Activated CD8-positive, alpha-beta memory T cell treated with anti-CD3 and anti-CD28 coated beads, Interleukin-2, amount 10 ng/mL, durations not matched to agents 7 days and 5 days (primary cell): Measurements from ENCODE around the gene ARMC8. TPM values are rescaled to one million over a fixed set of nuclear protein-coding genes. Genes with fewer than 3 reads are reported as not detected.

Source experiments
- ATAC-seq: fragments of 150-1000 bp; cut with Tn5 transposase; one replicate; pipeline ENCODE4 v1.10.0; 2021; ENCODE audit warnings: moderate library complexity
- CTCF ChIA-PET: fragments of 350-600 bp; sonication (Branson Sonifier 250); formaldehyde crosslinking; loops from one replicate; lab custom pipeline; 2021; ENCODE audit warnings: antibody characterized with exemption; lab: Charles Lee
- DNase-seq: peaks from one replicate; pipeline ENCODE4 v3.0.0-alpha.2; 2020
- H3K27ac Mint-ChIP-seq: one replicate; pipeline ENCODE4 v1.8.0; 2021; ENCODE audit warnings: mild to moderate bottlenecking, mixed read lengths
- H3K27me3 Mint-ChIP-seq: one replicate; pipeline ENCODE4 v1.8.0; 2021; ENCODE audit warnings: mixed read lengths
- H3K36me3 Mint-ChIP-seq: one replicate; pipeline ENCODE4 v1.8.0; 2021; ENCODE audit warnings: mild to moderate bottlenecking, mixed read lengths
- H3K4me1 Mint-ChIP-seq: one replicate; pipeline ENCODE4 v1.8.0; 2021; ENCODE audit warnings: mixed read lengths
- H3K4me3 Mint-ChIP-seq: one replicate; pipeline ENCODE4 v1.8.0; 2021; ENCODE audit warnings: mild to moderate bottlenecking, moderate library complexity, mixed read lengths
- H3K9me3 Mint-ChIP-seq: one replicate; pipeline ENCODE4 v1.8.0; 2022; ENCODE audit warnings: low read depth, mixed read lengths
- total RNA-seq, 2 experiments: library from RNA; stranded (reverse); gene quantifications; one replicate each; pipeline ENCODE4 v1.2.3, GENCODE V29; 2021

The ARMC8 gene
- total RNA-seq, 2 experiments from 2014 or later, result 48.4 to 54.3 TPM

DNA sequence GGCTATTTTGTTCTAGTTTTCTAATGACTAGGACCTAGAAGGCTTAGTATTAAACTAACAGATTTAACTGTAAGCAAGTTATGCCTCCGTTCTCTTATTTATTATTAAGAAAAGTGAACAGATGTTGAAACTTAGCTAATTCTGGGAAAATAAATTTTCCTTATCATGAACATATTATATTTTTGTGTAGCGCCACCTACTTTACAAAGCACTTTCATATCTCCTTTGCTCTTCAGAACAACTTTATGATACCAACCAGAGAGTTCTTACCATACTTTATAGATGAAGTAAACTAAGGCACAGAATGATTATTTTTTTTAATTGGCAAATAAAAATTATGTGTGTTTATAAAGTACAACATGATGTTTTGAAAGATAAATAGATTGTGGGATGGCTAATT is 83.1 kb downstream of the ARMC8 start:
- peaks cover 8% of the 10 kb centered on the region for H3K4me1 Mint-ChIP-seq
- H3K27ac Mint-ChIP-seq, result no peak overlapping the region
- H3K27me3 Mint-ChIP-seq, result no peaks in the 10 kb centered on the region
- CTCF ChIA-PET, result interaction anchor here (1.0 to 1.3 kb wide), 2 partner anchors 16 to 96 kb away, joined by 3 to 5 read pairs; no protein-coding TSS in a partner anchor
- no peak for DNase-seq
- H3K9me3 Mint-ChIP-seq, result no peaks in the 10 kb centered on the region
- peaks cover 37% of the 10 kb centered on the region for H3K36me3 Mint-ChIP-seq
- ATAC-seq, result no peak
- no peak overlapping the region for H3K4me3 Mint-ChIP-seq

DNA sequence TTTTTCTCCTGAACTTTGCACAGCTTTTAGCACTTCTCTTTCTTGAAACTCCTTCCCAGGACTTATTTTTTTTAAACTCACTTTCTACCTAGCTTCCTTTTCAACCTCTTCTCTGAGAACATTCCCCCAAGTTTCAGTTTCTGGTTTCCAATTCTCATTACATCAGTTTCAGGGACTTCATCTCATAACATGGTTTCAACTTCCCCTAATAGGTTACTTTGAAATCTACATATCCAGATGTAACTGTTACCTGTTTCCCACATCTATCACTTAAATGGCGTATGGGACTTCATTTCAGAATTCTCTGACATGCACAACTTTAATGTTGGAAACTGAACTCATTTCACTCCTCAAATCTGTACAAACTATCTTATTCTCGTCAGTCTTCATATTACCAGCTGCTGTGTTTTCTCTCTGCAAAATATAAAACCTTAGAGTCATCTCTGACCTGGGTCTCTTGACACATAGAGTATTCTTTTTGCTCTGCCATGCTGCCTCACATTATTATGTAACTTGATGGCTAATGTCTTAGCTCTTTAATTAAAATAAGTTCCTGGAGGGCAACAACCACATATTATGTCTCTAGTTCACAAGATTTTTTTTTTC is 84.2 kb downstream of the ARMC8 start:
- Mint-ChIP-seq H3K27me3 (no peaks in the 10 kb centered on the region), H3K4me1 (peaks cover 8% of the 10 kb centered on the region), H3K36me3 (peaks cover 38% of the 10 kb centered on the region), H3K27ac (peak overlapping the region; percentile 19), H3K9me3 (no peaks in the 10 kb centered on the region), H3K4me3 (no peak overlapping the region)
- DNase-seq, result no peak
- CTCF ChIA-PET, result interaction anchor here (1.0 kb wide), 1 partner anchor 15 kb away, joined by 3 read pairs; no protein-coding TSS in a partner anchor
- no peak for ATAC-seq

DNA sequence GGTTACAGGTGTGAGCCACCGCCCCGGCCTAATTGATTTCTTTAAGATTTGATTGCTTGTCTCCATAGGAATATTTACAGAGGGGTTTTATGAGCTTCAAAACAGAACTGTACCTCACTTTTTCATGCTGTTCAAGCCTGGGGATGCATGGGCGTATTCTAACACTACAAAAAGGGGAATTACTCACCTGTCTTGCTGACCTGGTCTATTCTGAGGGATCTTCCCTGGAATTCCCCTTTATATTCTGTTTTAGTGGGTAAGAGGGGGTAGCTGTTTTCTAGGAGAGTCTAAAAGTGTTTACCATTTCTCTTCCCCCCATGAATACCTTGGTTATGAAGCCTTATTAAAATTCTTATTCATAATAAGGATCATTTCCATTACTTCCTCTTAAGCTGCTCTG is 94.5 kb downstream of the ARMC8 start:
- no peaks in the 10 kb centered on the region for H3K9me3 Mint-ChIP-seq
- peaks cover 14% of the 10 kb centered on the region for H3K36me3 Mint-ChIP-seq
- no peak overlapping the region for H3K27ac Mint-ChIP-seq
- H3K4me1 Mint-ChIP-seq, result peaks cover 2% of the 10 kb centered on the region
- H3K27me3 Mint-ChIP-seq, result no peaks in the 10 kb centered on the region
- DNase-seq (no peak), ATAC-seq (no peak)
- CTCF ChIA-PET, result interaction anchor here (0.9 kb wide), 1 partner anchor 14 kb away, joined by 3 read pairs; no protein-coding TSS in a partner anchor
- no peak overlapping the region for H3K4me3 Mint-ChIP-seq

DNA sequence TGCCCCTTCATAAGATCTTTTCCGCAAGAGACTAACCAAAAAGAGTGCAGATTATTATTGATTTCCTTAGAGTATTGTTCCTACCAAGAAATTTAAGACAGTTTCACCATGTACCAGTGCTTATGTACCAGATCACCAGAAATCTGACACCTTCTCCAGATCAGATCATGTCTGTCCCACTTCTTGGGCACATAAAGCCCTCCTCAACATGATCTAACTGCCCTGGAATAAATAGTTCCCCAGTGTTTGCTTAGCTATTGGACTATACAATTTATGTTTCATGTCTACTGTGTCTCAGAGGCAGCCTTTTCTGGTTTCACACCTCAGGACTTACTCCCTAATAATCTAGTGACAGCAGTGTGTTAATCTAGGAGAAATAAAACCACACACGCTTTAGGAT is 95.7 kb downstream of the ARMC8 start:
- Mint-ChIP-seq H3K27me3 (no peaks in the 10 kb centered on the region), H3K4me3 (no peak overlapping the region), H3K36me3 (peaks cover 12% of the 10 kb centered on the region), H3K27ac (no peak overlapping the region), H3K9me3 (no peaks in the 10 kb centered on the region), H3K4me1 (peaks cover 2% of the 10 kb centered on the region)
- ATAC-seq (no peak), DNase-seq (no peak)
- CTCF ChIA-PET, result interaction anchor here (1.2 kb wide), 1 partner anchor 43 kb away, joined by 3 read pairs; no protein-coding TSS in a partner anchor

DNA sequence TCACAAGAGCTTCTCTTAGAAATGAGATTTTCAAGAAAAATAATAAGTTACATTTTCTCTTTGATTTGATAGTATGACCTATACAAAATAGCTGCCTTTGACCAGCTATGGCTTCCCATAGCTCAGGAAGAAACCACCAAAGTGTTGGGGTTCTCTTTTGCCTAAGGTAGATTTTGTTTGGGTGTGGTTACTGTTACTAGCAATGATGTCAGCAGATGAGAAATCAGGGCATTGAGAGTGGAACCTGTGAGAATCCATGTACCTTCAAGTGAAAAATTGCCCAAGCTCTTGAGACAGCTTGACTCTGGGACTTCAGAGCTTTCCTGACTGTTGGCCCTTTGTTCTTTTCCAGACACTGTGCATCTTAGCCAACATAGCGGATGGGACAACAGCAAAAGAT is 97.0 kb downstream of the ARMC8 start:
- H3K4me3 Mint-ChIP-seq, result no peak overlapping the region
- ATAC-seq (no peak), DNase-seq (no peak)
- H3K9me3 Mint-ChIP-seq, result no peaks in the 10 kb centered on the region
- H3K36me3 Mint-ChIP-seq, result peaks cover 21% of the 10 kb centered on the region
- H3K27ac Mint-ChIP-seq, result no peak overlapping the region
- H3K27me3 Mint-ChIP-seq, result no peaks in the 10 kb centered on the region
- peaks cover 2% of the 10 kb centered on the region for H3K4me1 Mint-ChIP-seq
- CTCF ChIA-PET, result interaction anchor here (0.9 to 1.2 kb wide), 2 partner anchors 40 to 42 kb away, joined by 3 read pairs; no protein-coding TSS in a partner anchor

DNA sequence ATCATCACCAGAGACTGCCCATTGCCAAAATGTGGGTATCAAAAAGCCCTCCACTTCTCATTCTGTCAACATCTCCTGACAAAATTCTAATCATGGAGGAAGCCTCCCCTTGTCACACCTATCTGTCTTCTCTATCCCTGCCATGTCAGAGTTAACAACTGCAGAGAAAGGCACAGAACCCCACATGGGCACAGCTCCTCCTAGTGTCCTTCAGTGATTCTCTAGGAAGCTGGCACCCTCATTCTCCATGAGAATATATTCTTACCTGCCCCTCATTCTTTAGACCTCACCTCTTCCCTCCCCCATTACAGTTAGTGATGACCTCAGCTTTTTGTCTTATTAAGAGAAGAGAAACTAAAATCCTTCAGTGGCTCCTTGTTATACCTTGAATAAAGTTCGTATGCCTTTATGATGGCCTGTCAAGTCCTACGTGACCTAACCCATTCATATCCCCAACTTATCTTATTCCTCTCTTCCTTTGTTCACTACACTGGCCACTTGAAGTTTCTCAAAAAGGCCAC is 97.9 kb downstream of the ARMC8 start:
- CTCF ChIA-PET, result no interaction called here
- Mint-ChIP-seq H3K27me3 (no peaks in the 10 kb centered on the region), H3K4me1 (peaks cover 3% of the 10 kb centered on the region), H3K27ac (no peak overlapping the region), H3K9me3 (no peaks in the 10 kb centered on the region), H3K36me3 (peaks cover 26% of the 10 kb centered on the region), H3K4me3 (no peak overlapping the region)
- ATAC-seq (no peak), DNase-seq (no peak)

DNA sequence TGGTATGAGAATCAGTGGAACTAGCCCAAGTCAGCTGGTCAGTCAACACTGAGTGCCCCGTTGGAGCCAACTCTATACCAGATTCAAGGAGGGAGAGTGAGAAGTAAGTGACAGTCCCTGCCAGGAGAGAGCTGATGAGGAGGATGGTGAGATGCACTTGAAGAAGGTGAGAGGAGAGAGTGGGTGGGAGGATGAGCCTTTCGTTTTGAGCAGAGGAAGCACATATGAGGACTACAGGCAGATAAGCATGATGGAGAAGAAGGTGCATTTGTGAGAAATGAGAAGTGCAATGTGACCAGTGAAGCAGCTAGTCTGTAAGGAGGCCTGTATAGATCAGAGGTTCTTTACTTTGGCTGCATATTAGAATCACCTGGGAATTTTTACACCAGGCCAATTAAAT is 102.2 kb downstream of the ARMC8 start:
- H3K36me3 Mint-ChIP-seq, result peaks cover 41% of the 10 kb centered on the region
- no peak for DNase-seq
- no peak overlapping the region for H3K27ac Mint-ChIP-seq
- H3K9me3 Mint-ChIP-seq, result no peaks in the 10 kb centered on the region
- no peak for ATAC-seq
- H3K27me3 Mint-ChIP-seq, result no peaks in the 10 kb centered on the region
- no peak overlapping the region for H3K4me3 Mint-ChIP-seq
- CTCF ChIA-PET, result interaction anchor here (1.8 kb wide), 1 partner anchor 174 kb away, joined by 5 read pairs; the partner anchor contains the start of gene DZIP1L
- peaks cover 1% of the 10 kb centered on the region for H3K4me1 Mint-ChIP-seq

DNA sequence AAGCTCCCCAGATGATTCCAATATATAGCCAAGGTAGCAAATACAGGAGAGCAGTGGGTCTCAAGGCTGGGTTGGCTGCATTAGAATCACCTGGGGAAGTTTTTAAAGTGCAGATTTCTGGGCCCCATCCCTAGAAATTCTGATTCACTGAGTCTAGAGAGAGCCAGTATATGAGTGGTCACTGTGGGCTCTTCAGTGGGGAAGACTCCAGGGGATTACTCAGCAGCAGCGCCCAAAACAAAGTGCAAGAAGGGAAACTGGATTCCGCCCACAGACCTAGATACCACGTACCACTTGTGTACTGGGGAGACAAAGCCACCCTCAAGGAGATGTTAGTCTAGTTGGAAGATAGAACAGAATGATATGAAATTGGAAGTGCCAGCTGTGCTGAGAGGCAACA is 102.6 kb downstream of the ARMC8 start:
- peaks cover 1% of the 10 kb centered on the region for H3K4me1 Mint-ChIP-seq
- CTCF ChIA-PET, result no interaction called here
- H3K36me3 Mint-ChIP-seq, result peaks cover 43% of the 10 kb centered on the region
- ATAC-seq (no peak), DNase-seq (no peak)
- no peak overlapping the region for H3K27ac Mint-ChIP-seq
- no peaks in the 10 kb centered on the region for H3K27me3 Mint-ChIP-seq
- H3K9me3 Mint-ChIP-seq, result no peaks in the 10 kb centered on the region
- H3K4me3 Mint-ChIP-seq, result no peak overlapping the region

DNA sequence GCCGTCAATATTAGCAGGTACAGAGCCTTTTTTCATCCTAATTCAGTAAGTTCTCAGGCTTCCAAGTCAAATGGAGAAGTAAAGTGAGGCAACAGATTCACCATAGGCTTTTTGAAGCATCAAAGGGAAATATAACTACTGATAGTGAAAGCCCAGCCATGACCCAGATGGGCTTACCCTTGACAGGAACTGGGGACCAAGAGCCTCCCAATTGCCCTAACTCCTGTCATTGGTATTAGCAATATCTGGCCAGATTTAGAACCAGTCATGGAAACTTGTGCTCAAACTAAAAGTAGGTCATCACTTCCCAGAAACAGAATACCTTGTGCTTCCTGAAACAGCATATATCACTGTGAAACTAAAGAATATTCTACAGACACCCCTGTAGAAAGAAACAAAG is 109.5 kb downstream of the ARMC8 start:
- peaks cover 19% of the 10 kb centered on the region for H3K4me1 Mint-ChIP-seq
- DNase-seq (no peak), ATAC-seq (peak; percentile 61)
- no peak overlapping the region for H3K4me3 Mint-ChIP-seq
- H3K27me3 Mint-ChIP-seq, result no peaks in the 10 kb centered on the region
- CTCF ChIA-PET, result no interaction called here
- no peaks in the 10 kb centered on the region for H3K9me3 Mint-ChIP-seq
- H3K27ac Mint-ChIP-seq, result peak overlapping the region; percentile 61
- H3K36me3 Mint-ChIP-seq, result peaks cover 47% of the 10 kb centered on the region

DNA sequence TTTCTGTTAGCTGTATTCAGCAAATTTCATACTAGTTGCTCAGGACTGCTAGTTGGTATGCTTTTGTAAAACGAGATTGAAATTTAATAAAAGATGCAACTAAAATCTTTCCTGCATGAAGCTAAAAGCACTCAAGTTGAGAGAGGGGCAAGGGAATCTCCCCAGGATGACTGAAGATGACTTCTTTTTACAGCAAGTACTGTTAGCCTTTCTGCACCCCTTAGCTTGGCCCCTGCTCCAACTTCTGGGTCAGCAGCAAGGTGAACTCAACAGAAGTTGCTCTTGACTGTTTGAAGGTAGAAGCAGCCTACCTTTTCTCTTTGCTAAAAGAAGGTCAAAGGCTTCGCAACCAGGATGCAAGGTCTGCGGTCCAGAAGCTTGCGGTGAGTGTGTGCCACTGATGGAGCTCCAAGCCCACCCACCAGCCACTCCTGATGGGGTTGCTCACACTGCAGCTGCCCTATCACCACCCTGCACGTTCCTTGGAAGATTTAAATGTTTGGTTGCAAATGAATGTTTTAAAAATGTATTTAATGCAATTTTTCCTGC is 110.0 kb downstream of the ARMC8 start:
- Mint-ChIP-seq H3K27ac (peak overlapping the region; percentile 61), H3K27me3 (no peaks in the 10 kb centered on the region), H3K36me3 (peaks cover 46% of the 10 kb centered on the region), H3K9me3 (no peaks in the 10 kb centered on the region), H3K4me1 (peaks cover 19% of the 10 kb centered on the region), H3K4me3 (no peak overlapping the region)
- no peak for ATAC-seq
- DNase-seq, result no peak
- CTCF ChIA-PET, result interaction anchor here (0.9 kb wide), 1 partner anchor 11 kb away, joined by 3 read pairs; no protein-coding TSS in a partner anchor

DNA sequence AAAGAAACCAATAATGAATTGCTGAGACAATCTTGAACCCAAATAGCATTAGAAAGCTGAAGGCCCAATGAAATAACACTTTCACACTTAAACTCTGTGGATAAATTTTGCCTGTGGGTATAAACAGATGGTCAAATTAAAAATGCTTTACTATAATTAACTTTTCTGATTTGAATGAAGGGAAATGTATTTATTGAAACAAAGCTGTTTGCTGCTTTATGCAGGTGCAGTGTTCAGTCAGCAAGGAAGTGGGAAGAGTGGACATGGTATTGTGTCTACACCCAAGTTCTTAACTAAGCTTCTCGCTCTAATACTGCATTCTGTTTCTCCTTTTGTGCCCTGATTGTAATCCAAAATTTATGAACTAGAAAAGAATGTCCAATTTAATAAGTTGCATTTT is 110.8 kb downstream of the ARMC8 start:
- no peak overlapping the region for H3K4me3 Mint-ChIP-seq
- peaks cover 19% of the 10 kb centered on the region for H3K4me1 Mint-ChIP-seq
- CTCF ChIA-PET, result interaction anchor here (0.9 kb wide), 1 partner anchor 11 kb away, joined by 3 read pairs; no protein-coding TSS in a partner anchor
- no peaks in the 10 kb centered on the region for H3K9me3 Mint-ChIP-seq
- peaks cover 40% of the 10 kb centered on the region for H3K36me3 Mint-ChIP-seq
- DNase-seq, result no peak
- H3K27me3 Mint-ChIP-seq, result no peaks in the 10 kb centered on the region
- H3K27ac Mint-ChIP-seq, result no peak overlapping the region
- no peak for ATAC-seq

DNA sequence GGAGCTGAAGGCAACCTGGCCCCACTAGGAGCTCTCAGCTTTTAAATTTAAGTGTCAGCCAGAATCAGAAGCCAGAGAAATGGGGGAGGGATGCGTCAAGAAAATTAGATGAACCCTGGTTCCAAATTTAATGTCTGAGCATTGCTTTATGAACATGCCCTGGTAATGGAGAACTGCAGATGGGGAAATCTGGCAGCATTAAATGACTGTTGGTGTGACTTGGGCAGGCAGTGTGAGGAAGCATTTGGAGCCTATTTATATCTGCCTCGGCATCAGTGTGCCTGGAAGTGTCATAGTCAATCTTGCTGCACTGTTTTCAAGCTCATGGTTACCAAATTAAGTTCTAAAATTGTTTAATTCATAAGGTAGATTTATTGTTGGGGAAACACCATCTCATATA is 113.5 kb downstream of the ARMC8 start:
- CTCF ChIA-PET, result no interaction called here

DNA sequence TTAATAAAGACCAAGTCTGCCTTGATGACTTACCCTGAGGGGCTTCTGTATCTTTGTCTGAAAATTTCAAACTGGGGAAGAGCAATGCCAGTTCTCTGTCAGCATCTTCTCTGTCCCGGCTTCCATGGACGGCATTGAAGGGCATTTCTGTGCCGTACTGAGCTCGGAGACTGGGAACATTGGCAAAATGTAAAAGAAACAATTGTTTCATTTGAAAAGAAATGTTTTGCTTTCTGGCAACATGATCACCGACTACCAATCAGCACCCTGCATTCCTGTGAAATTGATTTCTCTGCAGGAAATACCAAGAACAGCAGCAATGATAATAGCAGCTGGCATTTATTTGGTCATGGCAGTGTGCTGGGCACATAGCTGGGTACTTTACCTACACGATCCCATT is 116.4 kb downstream of the ARMC8 start:
- Mint-ChIP-seq H3K9me3 (peaks cover 8% of the 10 kb centered on the region), H3K4me1 (no peaks in the 10 kb centered on the region), H3K4me3 (no peak overlapping the region), H3K27me3 (no peaks in the 10 kb centered on the region), H3K36me3 (peaks cover 17% of the 10 kb centered on the region), H3K27ac (no peak overlapping the region)
- no peak for ATAC-seq
- CTCF ChIA-PET, result no interaction called here
- no peak for DNase-seq

More for the DNA sequence above, 113.5 kb downstream of the ARMC8 start:
- Mint-ChIP-seq H3K9me3 (no peaks in the 10 kb centered on the region), H3K27me3 (no peaks in the 10 kb centered on the region), H3K4me1 (peaks cover 14% of the 10 kb centered on the region), H3K36me3 (peaks cover 26% of the 10 kb centered on the region), H3K4me3 (no peak overlapping the region), H3K27ac (no peak overlapping the region)
- no peak for ATAC-seq
- DNase-seq, result no peak

DNA sequence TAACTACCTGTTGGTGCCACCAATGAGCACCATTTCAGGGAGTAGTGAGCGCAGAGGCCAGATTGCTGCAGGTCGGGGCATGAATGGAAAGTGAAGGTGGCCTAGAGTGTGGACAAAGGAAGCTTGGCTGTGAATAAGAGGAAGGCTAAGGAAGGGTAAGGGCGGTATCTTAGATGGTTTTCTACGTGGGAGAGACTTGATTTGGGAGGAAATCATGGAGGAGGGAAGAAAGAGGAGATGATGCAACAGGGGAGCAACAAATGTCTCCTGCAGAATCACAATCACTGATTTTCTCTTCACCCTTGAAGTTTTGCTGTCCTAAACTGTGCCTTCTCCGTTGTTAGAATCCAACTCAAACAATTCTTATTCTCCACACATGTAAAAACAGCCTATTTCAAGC is 120.8 kb downstream of the ARMC8 start:
- Mint-ChIP-seq H3K4me1 (no peaks in the 10 kb centered on the region), H3K9me3 (peaks cover 19% of the 10 kb centered on the region), H3K4me3 (no peak overlapping the region), H3K36me3 (peaks cover 15% of the 10 kb centered on the region), H3K27ac (no peak overlapping the region), H3K27me3 (peaks cover 30% of the 10 kb centered on the region)
- DNase-seq (no peak), ATAC-seq (no peak)
- CTCF ChIA-PET, result interaction anchor here (1.0 kb wide), 1 partner anchor 20 kb away, joined by 3 read pairs; no protein-coding TSS in a partner anchor
